GM18907 (cell line): ENCODE results near the gene MRPS16.

ENCODE experiments used
- ATAC-seq: cut with Tn5 transposase; IDR thresholded peaks from one replicate; pipeline ENCODE4 v1.9.1; 2021; ENCODE audit warnings: mild to moderate bottlenecking, moderate library complexity; ENCODE audit not compliant: unreplicated experiment

MRPS16 gene

GRCh38 chr10:73205081-73205480, 47.4 kb downstream of the MRPS16 start:
- no peak for ATAC-seq
